WERI-Rb-1 (cell line): Measurements from ENCODE around the gene MRPS2.

Source experiments
- DNase-seq: peaks from one replicate; pipeline ENCODE4 v3.0.0-alpha.2; 2020
- H3K27ac ChIP-seq: fragments of 250-450 bp; sonication (Bioruptor Pico); 2 replicates; pipeline ENCODE4 v1.5.1; 2020; ENCODE audit warnings: mild to moderate bottlenecking, moderate library complexity
- H3K27me3 ChIP-seq: fragments of 250-450 bp; sonication (Bioruptor Pico); 2 replicates; pipeline ENCODE4 v1.5.1; 2021; ENCODE audit warnings: mild to moderate bottlenecking, low read depth, moderate library complexity; ENCODE audit not compliant: insufficient read depth, severe bottlenecking
- H3K36me3 ChIP-seq: fragments of 250-450 bp; sonication (Bioruptor Pico); 2 replicates; pipeline ENCODE4 v1.5.1; 2020; ENCODE audit warnings: mild to moderate bottlenecking, moderate library complexity
- H3K4me3 ChIP-seq: 2 replicates; pipeline ENCODE4 v1.5.1; 2011; ENCODE audit warnings: low read depth, mild to moderate bottlenecking, control low read depth, low read length
- H3K9me3 ChIP-seq: fragments of 250-450 bp; sonication (Bioruptor Pico); 2 replicates; pipeline ENCODE4 v1.5.1; 2021; ENCODE audit warnings: mild to moderate bottlenecking, moderate library complexity; ENCODE audit not compliant: severe bottlenecking
- TF ChIP-seq, protein P1 (sequence below): IDR thresholded peaks from 2 replicates; pipeline ENCODE4 v1.5.1; 2011; ENCODE audit warnings: low read depth, mild to moderate bottlenecking, control low read depth, inconsistent platforms, low read length

The MRPS2 gene

DNA sequence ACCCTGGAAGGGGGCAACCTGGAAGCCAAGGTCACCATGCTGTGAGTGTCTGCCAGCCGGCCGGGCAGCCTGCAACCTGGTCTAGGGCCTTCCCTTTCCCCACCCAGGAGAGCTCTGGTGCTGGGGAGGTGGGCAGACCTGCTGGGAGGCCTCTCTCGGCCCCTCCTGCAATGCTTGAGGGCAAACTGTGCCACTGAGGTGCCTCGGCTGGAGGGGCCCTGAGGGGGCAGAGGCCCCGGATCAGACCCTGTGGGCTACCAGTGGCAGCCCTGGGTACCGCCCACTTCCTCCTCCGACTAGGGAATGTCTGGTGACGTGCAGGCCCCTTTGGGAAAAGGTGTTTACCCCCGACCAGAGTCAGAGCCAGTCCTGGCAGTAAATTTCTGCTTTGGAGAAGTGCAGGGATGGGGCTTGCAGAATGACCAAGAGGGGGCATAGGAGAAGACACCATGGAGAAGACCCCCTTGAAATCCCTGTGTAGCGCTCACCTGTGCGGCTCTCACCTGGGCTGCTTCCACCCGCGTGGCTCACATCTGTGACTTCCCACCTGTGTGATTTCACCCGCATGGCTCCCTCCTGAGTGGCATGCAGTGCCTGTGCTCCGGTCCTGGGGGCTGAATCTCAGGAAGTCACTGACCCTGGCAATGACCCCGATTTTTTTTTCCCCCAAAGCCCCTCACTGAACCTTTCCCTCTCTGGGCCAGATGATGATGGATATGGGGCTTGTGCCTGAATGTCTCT lies 21.8 kb downstream of the MRPS2 start:
- no peaks in the 10 kb centered on the region for H3K9me3 ChIP-seq
- DNase-seq: no peak
- H3K27ac ChIP-seq: no peak overlapping the region
- TF ChIP-seq, protein P1, sequence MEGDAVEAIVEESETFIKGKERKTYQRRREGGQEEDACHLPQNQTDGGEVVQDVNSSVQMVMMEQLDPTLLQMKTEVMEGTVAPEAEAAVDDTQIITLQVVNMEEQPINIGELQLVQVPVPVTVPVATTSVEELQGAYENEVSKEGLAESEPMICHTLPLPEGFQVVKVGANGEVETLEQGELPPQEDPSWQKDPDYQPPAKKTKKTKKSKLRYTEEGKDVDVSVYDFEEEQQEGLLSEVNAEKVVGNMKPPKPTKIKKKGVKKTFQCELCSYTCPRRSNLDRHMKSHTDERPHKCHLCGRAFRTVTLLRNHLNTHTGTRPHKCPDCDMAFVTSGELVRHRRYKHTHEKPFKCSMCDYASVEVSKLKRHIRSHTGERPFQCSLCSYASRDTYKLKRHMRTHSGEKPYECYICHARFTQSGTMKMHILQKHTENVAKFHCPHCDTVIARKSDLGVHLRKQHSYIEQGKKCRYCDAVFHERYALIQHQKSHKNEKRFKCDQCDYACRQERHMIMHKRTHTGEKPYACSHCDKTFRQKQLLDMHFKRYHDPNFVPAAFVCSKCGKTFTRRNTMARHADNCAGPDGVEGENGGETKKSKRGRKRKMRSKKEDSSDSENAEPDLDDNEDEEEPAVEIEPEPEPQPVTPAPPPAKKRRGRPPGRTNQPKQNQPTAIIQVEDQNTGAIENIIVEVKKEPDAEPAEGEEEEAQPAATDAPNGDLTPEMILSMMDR: no peak
- H3K27me3 ChIP-seq: no peaks in the 10 kb centered on the region
- H3K36me3 ChIP-seq: no peaks in the 10 kb centered on the region
- no peak overlapping the region for H3K4me3 ChIP-seq

DNA sequence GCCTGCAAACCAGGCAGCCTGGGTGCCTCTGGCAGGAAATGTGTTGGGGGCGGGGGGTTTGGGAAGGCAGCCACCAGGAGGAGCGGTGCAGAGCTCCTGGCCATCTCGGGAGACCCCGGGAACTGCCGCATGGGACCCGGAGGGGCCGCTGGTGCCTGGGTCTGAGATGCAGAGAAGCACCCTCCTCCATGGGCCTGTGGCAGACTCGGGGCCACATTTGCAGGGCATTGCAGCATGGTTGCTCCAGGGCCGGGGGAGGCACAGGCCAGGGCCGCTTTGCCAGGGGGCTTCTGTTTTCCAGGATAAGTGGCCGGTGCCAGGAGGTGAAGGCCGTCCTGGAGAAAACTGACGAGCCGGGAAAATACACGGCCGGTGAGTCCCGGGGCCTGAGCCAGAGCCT lies 22.4 kb downstream of the MRPS2 start:
- no peak overlapping the region for H3K4me3 ChIP-seq
- no peak overlapping the region for H3K27ac ChIP-seq
- no peaks in the 10 kb centered on the region for H3K9me3 ChIP-seq
- TF ChIP-seq, protein P1: no peak
- DNase-seq: no peak
- H3K27me3 ChIP-seq: no peaks in the 10 kb centered on the region
- no peaks in the 10 kb centered on the region for H3K36me3 ChIP-seq

DNA sequence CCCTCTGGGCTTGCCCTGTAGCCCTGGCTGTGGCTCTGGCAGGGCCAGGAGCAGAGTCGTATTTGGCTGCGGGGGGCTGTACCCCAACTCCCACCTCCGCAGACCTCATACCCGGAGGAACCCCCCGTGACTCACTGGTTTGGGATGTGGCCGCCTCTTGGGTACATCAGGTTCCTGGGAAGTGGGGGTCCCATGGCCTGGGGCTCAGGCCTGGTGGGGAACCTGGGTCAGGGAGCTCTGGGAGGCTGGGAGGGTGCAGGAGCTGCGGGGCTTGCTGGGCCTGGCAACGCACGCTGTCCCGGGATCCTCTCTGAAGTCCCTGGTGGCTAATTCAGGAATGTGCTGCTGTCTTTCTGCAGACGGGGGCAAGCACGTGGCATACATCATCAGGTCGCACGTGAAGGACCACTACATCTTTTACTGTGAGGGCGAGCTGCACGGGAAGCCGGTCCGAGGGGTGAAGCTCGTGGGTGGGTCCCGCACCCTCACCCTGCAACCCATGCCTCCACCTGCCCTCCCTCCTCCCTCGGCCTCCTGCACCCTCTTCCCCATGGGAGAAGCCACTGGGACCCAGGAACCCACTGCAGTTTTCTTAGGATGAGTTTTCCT lies 23.1 kb downstream of the MRPS2 start:
- no peaks in the 10 kb centered on the region for H3K27me3 ChIP-seq
- no peaks in the 10 kb centered on the region for H3K36me3 ChIP-seq
- TF ChIP-seq, protein P1: no peak
- DNase-seq: no peak
- no peak overlapping the region for H3K4me3 ChIP-seq
- no peaks in the 10 kb centered on the region for H3K9me3 ChIP-seq
- H3K27ac ChIP-seq: no peak overlapping the region

DNA sequence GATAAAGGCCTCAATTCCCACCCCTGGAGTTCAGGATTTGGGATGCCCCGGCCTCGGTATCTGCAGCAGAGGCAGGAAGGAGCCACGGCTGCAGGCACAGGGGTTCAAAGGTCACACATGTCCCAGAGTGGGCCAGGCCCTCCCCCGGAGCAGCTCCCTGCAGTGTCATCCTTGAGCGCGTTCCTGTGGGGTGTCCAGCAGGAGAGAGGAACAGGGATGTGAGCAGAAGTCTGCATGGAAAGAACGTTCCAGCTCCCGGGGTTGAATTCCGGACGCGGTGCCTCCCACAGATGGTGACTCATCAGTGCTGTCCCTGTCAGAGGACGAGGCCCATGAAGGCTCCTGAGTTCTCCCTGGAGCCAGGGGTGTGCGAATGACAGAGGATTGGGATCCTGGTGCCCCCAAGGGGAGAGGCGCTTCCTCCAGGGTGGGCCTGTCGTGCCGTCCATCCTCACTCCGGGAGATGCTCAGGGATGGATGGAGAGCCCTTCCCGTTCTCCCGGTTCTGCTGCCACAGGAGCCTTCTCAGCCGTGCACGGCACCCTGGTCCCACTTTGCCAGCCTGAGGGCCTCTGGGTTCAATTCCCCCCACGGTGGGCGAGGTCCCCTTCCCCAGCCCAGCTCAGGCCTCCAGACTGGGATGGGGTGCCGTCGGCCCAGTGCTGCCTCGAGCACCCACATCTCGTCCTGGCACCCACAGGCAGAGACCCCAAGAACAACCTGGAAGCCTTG lies 23.8 kb downstream of the MRPS2 start:
- Histone ChIP-seq H3K27me3 (no peaks in the 10 kb centered on the region), H3K4me3 (no peak overlapping the region), H3K36me3 (no peaks in the 10 kb centered on the region), H3K27ac (no peak overlapping the region), H3K9me3 (no peaks in the 10 kb centered on the region)
- DNase-seq: no peak
- TF ChIP-seq, protein P1: no peak

DNA sequence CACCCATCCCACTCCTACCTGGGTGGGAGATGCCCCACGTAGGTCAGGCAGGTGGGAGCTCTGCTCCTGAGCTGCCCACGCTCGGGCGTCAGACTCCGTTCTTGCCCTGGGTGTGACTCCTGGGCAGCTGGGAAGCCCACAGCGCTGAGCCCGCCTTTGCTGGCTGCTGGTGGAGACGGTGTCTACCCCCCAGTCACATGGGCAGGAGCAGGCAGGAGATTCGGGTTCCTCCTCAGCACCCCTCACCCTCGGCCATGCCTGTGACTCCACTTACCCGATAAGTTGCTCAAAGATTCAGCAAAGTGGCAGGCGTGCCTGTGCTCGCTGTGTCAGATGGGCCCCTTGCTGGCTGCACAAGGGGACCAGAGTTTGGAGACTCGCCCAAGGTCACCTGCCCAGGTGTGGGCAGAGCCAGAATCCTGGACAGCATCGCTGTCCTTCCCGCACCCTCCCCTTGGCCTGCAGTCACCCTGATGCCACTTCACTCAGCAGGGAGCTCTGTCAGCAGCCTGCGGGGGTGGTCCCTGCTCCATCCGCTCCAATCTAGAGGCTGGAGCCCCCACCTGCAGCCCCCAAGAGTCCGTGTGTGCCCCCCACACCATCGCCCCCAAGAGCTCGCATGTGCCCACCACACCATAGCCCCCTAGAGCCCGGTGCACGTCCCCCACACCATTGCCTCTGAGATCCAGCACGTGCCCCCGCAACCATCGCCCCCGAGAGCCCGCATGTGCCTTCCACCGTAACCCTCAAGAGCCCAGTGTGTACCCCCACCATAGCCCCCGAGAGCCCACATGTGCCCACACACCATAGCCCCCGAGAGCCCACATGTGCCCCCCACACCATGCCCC lies 25.0 kb downstream of the MRPS2 start:
- H3K4me3 ChIP-seq: no peak overlapping the region
- H3K27ac ChIP-seq: no peak overlapping the region
- no peak for DNase-seq
- H3K27me3 ChIP-seq: no peaks in the 10 kb centered on the region
- TF ChIP-seq, protein P1: no peak
- no peaks in the 10 kb centered on the region for H3K36me3 ChIP-seq
- H3K9me3 ChIP-seq: no peaks in the 10 kb centered on the region
